Measurements from ENCODE around the gene MTARC2. TPM values are rescaled to one million over a fixed set of nuclear protein-coding genes. Genes with fewer than 3 reads are reported as not detected.

The MTARC2 gene
- total and polyA plus RNA-seq, 2 of the 13 experiments (the other 11 are each of a cell fraction or from before 2014, with no cell fraction given) = 8.5 to 10.1 TPM

DNA sequence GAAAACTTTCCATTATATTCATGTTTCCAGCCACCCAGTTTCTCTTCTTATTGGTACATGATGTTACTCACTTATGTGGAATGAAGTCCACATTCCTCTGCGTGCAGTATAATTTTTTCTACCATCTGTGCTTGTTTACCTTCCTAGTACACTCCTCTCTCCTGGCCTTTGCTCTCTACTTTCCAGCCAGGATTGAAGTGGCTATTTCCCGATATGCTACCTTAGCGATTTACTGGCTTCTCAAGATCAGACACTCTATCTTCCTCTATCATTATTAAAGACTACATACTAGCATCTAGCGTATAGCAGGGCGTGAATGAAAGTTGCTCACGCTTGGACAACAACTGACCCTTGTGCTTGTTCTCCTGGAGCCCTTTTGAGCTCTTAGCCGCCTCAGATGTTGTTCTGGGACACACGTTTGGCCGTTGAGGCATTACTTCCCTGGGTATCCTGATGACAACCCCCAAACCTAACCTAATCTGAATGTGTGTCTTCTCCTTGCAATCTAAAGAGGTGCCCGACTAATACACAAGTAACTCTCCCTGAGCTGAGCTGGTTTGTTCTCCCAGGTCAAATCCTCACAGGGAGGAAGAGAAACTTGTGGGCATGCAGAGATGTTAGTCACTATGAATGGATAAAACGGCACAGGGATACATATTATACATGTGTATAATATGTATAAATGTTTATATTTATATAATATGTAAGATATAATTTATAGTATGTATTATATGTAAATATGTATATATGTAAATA is 13.4 kb upstream of the MTARC2 start (continued):
- TF ChIP-seq, protein P1, sequence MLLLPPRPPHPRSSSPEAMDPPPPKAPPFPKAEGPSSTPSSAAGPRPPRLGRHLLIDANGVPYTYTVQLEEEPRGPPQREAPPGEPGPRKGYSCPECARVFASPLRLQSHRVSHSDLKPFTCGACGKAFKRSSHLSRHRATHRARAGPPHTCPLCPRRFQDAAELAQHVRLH (CRISPR knock-in tag; IDR thresholded peaks at IDR 0.05; ENCODE audit: borderline replicate concordance, low read depth) = 0 out of 2 replicates have a peak, but pooled peaks have one; percentile 40
- TF ChIP-seq, protein P2, sequence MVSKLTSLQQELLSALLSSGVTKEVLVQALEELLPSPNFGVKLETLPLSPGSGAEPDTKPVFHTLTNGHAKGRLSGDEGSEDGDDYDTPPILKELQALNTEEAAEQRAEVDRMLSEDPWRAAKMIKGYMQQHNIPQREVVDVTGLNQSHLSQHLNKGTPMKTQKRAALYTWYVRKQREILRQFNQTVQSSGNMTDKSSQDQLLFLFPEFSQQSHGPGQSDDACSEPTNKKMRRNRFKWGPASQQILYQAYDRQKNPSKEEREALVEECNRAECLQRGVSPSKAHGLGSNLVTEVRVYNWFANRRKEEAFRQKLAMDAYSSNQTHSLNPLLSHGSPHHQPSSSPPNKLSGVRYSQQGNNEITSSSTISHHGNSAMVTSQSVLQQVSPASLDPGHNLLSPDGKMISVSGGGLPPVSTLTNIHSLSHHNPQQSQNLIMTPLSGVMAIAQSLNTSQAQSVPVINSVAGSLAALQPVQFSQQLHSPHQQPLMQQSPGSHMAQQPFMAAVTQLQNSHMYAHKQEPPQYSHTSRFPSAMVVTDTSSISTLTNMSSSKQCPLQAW (CRISPR knock-in tag; IDR thresholded peaks at IDR 0.05) = no peak
- peak; percentile 52 for TF ChIP-seq SALL1 (CRISPR knock-in tag; IDR thresholded peaks at IDR 0.05)
- no peak for TF ChIP-seq ZNF136 (CRISPR knock-in tag; IDR thresholded peaks at IDR 0.05; ENCODE audit: low read depth)
- no peak for TF ChIP-seq GATAD1 (CRISPR knock-in tag; IDR thresholded peaks at IDR 0.05)
- TF ChIP-seq, protein P3, sequence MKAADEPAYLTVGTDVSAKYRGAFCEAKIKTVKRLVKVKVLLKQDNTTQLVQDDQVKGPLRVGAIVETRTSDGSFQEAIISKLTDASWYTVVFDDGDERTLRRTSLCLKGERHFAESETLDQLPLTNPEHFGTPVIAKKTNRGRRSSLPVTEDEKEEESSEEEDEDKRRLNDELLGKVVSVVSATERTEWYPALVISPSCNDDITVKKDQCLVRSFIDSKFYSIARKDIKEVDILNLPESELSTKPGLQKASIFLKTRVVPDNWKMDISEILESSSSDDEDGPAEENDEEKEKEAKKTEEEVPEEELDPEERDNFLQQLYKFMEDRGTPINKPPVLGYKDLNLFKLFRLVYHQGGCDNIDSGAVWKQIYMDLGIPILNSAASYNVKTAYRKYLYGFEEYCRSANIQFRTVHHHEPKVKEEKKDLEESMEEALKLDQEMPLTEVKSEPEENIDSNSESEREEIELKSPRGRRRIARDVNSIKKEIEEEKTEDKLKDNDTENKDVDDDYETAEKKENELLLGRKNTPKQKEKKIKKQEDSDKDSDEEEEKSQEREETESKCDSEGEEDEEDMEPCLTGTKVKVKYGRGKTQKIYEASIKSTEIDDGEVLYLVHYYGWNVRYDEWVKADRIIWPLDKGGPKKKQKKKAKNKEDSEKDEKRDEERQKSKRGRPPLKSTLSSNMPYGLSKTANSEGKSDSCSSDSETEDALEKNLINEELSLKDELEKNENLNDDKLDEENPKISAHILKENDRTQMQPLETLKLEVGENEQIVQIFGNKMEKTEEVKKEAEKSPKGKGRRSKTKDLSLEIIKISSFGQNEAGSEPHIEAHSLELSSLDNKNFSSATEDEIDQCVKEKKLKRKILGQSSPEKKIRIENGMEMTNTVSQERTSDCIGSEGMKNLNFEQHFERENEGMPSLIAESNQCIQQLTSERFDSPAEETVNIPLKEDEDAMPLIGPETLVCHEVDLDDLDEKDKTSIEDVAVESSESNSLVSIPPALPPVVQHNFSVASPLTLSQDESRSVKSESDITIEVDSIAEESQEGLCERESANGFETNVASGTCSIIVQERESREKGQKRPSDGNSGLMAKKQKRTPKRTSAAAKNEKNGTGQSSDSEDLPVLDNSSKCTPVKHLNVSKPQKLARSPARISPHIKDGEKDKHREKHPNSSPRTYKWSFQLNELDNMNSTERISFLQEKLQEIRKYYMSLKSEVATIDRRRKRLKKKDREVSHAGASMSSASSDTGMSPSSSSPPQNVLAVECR (CRISPR knock-in tag; IDR thresholded peaks at IDR 0.05; ENCODE audit: borderline replicate concordance) = peak; percentile 18; the same call in 1 of the 2 replicates
- no peak for TF ChIP-seq REPIN1 (CRISPR knock-in tag; IDR thresholded peaks at IDR 0.05; ENCODE audit: borderline replicate concordance, low read depth)
- peak; percentile 31; the same call in 1 of the 2 replicates for TF ChIP-seq KDM4B (CRISPR knock-in tag; IDR thresholded peaks at IDR 0.05)
- TF ChIP-seq SETDB1 (CRISPR knock-in tag; IDR thresholded peaks at IDR 0.05; ENCODE audit: borderline replicate concordance) = no peak
- TF ChIP-seq ZNF446 (CRISPR knock-in tag; IDR thresholded peaks at IDR 0.05) = no peak
- TF ChIP-seq ZNF891 (CRISPR knock-in tag; IDR thresholded peaks at IDR 0.05) = no peak
- TF ChIP-seq KDM5A (IDR thresholded peaks at IDR 0.05; ENCODE audit: borderline replicate concordance, low read length) = no peak
- TF ChIP-seq, protein P4, sequence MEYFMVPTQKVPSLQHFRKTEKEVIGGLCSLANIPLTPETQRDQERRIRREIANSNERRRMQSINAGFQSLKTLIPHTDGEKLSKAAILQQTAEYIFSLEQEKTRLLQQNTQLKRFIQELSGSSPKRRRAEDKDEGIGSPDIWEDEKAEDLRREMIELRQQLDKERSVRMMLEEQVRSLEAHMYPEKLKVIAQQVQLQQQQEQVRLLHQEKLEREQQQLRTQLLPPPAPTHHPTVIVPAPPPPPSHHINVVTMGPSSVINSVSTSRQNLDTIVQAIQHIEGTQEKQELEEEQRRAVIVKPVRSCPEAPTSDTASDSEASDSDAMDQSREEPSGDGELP (IDR thresholded peaks at IDR 0.05; ENCODE audit: borderline replicate concordance, low read depth) = peak; percentile 89
- TF ChIP-seq, protein P5, sequence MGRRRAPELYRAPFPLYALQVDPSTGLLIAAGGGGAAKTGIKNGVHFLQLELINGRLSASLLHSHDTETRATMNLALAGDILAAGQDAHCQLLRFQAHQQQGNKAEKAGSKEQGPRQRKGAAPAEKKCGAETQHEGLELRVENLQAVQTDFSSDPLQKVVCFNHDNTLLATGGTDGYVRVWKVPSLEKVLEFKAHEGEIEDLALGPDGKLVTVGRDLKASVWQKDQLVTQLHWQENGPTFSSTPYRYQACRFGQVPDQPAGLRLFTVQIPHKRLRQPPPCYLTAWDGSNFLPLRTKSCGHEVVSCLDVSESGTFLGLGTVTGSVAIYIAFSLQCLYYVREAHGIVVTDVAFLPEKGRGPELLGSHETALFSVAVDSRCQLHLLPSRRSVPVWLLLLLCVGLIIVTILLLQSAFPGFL (CRISPR knock-in tag; IDR thresholded peaks at IDR 0.05) = no peak
- TF ChIP-seq ZNF317 (CRISPR knock-in tag; IDR thresholded peaks at IDR 0.05) = no peak
- no peak for TF ChIP-seq TBX2 (CRISPR knock-in tag; IDR thresholded peaks at IDR 0.05; ENCODE audit: borderline replicate concordance)
- TF ChIP-seq SP2 (CRISPR knock-in tag; IDR thresholded peaks at IDR 0.05) = no peak
- TF ChIP-seq ZNF839 (CRISPR knock-in tag; IDR thresholded peaks at IDR 0.05; ENCODE audit: borderline replicate concordance) = no peak
- TF ChIP-seq, protein P6, sequence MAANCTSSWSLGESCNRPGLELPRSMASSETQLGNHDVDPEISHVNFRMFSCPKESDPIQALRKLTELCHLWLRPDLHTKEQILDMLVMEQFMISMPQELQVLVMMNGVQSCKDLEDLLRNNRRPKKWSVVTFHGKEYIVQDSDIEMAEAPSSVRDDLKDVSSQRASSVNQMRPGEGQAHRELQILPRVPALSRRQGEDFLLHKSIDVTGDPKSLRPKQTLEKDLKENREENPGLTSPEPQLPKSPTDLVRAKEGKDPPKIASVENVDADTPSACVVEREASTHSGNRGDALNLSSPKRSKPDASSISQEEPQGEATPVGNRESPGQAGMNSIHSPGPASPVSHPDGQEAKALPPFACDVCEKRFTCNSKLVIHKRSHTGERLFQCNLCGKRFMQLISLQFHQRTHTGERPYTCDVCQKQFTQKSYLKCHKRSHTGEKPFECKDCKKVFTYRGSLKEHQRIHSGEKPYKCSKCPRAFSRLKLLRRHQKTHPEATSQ (CRISPR knock-in tag; IDR thresholded peaks at IDR 0.05; ENCODE audit: borderline replicate concordance) = no peak

Measured in HepG2 (cell line).